Muscle of back (tissue), 11 donors: Measurements from ENCODE around the gene FBXO7. TPM values are rescaled to one million over a fixed set of nuclear protein-coding genes. Genes with fewer than 3 reads are reported as not detected.

Experiments used
- DNase-seq, 3 donors: peaks; one replicate each; pipeline versions ENCODE4 v3.0.0 to v3.0.0-alpha.2; 2013
- polyA plus RNA-seq, 10 donors: library from polyadenylated mRNA; unstranded; fragments of 120-200 nt; gene quantifications; one replicate each; pipeline ENCODE4 v1.2.1, GENCODE V29; 2013; ENCODE audit not compliant: insufficient read length in 10 of 10

FBXO7 gene
- polyA plus RNA-seq, 10 donors, result 55.5 to 87.1 (median 63.4) TPM

DNA sequence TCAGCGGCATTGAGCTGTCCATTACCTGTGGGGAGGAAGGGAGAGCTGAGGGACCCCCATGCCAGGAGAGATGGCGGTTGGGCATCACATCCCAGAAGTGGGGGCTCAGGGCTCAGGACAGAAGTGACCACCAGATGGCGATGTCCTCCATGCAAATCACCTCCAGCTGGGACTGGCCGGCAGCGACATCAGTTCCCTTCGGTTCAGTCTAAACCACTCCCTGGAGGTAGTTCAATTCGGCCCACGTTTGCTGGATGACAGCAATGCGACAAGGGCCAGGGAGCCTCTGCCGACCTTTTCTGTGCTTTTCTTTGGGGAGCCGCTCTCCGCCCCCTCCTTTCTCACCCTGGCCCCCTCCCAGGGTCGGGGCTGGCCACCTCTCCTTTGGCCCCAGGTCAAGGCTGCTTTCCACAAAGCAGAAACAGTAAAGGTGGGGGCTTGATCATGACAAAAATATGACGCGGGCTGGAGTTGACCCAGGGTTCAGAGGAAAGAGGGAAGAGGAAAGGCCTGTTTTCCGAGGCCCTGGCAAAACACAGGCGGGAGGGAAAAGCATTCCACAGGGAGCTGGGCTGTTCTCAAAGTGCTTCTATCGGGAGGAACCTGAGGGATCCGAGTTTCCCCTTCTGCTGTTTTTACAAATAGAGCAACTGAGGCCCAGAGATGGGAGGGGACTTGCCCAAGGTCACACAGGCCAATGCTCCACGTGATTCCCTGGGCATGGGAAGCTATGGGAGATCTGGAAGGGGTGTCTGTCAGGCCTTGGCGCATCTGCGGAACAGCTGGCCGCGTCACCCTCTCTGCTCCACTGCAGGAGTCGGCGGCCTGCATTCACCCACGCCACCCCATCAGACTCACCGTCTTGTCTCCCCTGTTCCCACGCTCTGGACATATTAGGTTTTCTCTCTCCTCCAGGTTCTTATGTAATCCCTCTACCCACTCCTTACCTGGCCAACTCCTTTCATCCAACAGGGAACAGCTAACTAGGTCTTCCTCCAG, 54.7 kb downstream of the FBXO7 start:
- DNase-seq, result peak; percentile 80 to 92 (median 89)

DNA sequence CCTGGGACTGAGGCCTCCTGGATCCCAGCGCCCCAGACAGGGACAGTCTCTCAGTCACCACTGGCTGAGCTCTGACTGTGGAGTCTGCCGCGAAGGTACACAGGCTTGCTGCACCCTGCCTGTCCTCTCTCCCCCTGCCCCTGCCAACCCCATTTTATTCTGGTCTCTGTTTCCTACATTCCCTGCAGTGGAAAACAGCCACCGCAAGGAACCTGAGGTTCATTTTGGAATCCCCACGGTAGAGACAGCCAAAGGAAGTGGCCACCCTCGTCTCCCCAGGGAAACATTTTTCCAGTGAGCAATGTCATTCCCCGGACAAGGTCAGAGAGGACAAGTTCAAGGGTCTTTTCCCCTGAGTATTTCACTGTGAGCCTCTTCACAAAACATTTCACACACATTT, 56.6 kb downstream of the FBXO7 start:
- DNase-seq, result no peak

DNA sequence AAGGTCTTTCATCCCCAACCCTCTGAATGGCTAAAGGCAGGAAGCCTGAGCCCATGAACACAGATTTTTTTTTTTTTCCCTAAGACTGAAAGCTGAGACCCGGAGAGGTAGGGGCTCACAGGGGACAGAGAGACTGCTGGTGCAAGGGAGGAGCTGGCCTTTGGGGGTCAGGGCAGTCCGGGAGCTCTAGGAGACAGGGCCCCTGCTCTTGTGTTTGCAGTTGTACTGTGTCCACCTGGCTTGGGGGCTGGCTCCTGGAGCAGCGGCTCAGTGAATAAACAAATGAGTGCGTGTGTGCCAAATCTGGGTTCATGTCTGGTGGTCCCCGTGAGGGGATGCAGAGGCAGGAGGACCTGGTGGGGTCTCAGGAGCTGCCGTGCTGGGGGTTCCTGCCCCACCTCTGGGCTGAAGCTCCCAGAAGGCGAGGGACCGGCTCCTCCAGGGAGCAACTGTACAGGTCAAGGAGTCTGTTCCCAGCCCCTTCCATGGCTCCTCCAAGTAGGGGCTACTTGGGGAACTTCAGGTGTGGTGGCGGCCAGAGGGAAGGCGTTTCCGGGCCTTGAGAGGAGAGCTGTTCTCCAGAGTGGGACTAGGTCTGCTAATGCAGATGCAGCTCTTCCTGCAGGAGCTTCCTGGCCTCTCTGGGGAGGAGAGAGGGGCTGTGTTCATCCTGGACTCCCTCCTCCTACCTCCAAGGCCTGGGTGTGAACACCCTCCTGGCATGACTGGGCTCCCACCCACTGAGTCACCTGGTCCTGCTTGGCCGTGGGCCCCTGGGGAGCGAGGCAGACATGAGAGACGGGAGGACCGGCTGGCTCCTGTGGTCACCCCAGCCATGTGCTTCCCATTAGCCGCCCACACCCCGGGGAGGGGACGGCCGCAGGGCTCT, 57.6 kb downstream of the FBXO7 start:
- DNase-seq, result peak; percentile 45 to 95 (median 85)

DNA sequence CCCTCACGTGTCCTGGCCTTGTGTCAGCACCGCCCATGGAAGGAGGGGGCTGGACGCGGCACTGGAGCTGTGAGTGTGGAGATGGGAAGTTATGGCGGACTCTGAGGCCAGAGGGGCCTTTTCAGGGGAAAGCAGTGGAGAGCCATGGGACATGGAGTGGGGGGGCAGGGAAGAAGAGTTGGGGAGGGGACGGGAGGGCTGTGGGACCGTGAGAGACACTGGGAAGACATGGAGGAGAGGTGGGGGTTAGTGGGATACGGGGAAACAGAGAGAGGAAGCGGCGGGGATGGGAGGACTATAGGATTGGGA, 58.2 kb downstream of the FBXO7 start:
- DNase-seq, result peak in 1 of 3 donors; percentile 87

DNA sequence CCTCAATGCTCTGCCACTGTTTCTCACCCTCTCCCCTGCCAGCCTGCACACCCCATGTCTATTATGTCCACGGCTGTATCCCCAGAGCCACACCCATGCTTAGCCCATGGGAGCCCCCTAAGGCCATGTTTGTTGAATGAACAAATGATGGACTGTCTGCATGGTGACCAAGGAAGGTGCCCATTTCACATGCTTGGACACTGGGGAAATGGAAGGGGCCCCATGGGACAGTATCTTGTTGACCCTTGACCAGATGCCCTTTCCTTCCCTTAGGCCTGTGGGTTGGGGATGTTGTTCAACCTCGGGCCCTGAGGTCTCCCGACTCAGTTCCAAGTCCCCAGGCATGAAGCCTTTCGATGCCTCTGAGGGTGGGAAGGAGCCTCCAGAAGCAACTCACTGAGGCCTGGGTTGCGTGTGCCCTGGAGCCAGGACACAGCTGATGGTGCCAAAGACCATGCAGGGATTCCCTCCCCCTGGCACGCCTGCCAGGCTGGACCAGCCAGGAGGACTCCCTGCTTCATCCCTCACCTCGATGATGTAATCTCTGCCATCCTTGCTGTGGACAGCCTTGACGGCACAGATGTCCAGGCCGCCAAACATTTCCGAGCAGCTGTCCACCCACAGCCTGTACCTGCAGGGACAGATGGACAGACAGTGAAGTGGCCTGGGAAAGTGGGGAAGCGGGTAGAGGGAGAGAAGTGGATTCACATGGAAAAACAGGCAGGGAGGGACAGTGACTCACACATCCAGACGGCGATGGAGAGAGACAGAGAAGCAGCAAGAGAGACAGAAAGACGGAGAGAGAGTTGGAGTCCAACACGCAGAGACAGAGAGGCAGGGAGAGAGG, 58.9 kb downstream of the FBXO7 start:
- DNase-seq, result peak in 1 of 3 donors; percentile 62

DNA sequence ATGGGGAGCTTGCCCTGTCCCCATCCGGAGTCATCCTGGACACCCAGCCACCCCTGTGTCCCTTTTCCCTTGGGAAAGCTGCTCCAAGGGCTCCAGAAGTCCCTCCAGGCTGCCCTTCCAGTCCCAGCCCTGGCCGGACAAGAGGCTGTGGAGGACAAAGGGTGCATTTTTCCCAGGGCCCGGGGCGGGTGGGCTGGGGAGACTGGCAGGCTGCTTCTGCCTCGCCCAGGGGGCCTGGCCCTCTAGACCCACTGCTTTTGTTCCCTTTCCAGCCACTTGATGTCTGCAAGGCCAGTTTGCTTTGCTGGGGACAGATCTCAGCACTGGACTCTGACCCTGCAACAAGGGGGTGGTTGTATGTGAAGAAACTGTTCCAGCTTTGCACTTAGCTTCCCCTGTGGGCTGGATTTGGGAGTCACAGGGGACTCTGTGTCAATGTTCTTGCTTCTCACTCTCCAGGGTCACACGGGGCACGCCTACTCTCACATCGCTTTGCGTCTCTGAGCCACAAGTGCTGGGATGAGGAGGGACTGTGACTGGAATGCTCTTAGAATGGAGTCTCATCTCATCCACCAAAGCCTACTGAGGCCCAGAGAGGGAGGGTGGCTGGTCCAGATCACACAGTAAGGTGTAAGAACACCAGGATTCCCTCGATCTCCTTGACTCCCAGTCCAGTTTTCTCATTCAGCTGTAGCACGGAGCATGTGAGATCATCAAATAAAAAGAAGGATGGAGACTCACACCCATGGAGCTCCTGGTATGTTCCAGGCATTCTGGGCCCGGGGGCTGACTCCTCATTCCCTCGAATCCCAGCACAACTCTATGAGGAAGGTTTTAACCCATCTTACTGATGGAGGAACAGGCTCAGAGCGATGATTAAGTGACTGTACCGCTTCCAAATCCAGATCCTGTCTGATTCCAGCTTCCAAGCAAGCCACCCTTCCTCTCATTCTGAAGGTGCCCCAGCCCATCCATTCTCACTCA, 59.9 kb downstream of the FBXO7 start:
- DNase-seq, result peak in 1 of 3 donors; percentile 54

DNA sequence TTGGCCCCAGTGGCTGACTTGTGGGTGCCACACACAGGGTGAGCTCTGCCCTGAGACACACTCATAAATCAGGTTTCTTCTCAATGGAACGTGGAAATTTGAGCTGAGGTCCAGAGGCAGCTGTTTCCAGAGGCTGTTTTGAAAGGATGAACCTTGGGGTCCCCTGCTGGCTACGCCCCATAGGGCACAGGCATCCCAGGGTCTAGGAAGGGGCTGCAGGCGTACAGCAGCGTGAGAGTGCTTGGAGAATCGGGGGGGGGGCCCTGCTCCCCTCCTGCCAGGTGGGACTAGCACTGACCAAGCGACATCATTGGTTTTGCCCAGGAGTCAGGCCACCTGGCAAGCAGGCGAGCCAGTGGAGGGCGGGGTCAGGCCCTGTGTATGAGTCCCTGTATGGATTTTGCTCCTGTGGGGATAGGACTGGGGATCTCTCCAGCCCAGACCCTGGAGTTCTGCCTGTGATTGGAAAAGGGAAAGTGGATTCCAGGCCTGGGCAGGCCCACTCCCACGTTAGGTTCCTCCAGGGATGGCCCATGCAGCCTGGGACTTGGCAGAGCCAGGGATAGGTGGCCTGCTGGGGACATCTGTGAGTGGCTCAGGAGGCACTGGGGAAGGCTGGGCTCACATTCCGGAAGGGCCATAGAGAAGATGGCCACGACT, 61.0 kb downstream of the FBXO7 start:
- peak in 1 of 3 donors; percentile 45 for DNase-seq

DNA sequence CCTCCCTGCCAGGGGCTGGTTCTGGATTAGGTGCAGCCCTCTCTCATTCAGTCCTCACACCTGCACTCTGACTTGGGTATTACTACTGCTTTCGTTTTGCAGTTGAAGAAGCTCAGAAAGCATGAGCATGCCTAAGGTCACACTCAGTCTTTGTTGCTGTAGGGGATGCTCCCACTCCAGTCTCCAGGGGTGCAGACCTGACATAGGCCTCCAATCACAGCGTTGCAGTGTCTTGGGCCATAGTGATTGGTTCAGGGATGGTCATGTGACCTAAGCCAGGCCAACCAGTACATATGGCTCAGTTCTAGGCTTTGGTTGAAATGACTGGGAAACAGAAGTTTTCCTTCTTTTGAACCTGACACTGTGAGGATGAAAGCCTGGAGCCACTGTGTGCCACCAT, 61.7 kb downstream of the FBXO7 start:
- DNase-seq, result no peak

DNA sequence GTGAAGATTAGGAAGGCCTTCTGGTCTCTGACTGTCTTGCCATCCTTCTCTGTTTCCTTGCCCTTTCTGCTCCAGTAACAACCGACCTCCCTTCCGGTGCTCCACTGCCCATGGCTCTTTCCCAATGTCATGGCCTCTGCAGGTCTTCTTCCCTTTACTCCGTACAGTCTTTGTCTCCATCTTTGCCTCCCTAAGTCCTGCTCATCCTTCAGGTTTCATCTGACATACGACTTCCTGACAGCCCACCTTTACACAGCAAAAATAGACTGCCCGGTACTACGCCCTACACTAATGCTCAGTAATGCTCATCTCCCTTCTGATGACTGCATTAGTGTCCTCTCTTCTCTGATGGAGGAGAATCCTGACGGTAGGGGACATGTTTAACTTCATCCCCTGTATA, 63.9 kb downstream of the FBXO7 start:
- DNase-seq, result no peak

DNA sequence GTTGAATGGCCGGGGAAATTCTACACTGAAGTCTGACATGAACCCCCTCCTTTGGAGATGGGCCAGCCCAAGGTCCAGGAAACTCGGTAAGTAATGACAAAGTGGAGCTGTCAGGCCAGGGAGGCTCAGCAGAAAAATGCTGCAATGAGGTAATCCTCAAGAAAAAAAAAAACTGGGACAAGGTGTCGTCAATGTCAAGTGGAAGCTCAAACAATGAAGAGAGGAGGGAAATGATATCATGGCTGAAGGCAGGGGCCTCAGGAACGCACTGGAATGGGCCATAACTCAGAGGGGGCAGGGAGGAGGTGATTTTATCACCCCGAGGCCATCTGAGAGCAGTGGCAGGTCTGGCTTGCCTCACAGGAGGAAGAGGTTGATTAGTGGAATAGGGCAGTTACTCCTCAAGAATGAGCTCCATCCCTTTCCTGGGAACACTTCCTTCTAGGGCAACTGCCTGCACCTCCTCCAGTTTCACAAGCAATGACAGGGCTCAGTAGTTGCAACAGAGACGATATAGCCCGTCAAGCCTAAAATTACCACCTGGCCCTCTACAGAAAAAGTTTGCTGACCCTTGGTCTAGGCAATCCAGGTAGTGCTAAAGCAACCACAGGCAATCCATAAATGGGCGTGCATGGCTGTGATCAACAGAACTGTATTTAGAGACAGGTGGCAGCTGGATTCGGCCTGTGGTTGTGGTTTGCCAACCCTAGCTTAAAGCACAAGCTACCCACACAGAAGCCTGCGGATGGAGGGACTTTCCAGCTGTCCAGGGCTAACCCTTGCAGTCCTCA, 65.2 kb downstream of the FBXO7 start:
- peak in 1 of 3 donors; percentile 48 for DNase-seq

DNA sequence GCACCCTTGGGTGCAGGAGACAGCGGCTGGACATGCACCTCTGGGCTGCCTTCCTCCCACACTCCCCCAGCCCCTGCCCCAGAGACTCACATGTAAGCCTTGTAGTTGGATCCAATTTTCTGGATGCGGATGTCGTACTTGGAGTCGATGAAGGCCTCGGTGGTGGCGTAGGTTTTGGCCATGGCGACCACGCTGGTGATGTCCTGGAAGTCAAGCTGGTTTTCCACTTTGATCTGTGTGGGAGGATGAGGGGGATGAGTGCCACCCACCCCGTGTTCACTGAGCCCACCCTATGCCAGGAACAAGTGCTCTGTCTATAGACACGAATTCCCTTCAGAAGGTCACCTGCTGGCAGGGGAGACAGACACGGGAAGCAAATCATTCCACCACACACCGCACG, 66.9 kb downstream of the FBXO7 start:
- no peak for DNase-seq

DNA sequence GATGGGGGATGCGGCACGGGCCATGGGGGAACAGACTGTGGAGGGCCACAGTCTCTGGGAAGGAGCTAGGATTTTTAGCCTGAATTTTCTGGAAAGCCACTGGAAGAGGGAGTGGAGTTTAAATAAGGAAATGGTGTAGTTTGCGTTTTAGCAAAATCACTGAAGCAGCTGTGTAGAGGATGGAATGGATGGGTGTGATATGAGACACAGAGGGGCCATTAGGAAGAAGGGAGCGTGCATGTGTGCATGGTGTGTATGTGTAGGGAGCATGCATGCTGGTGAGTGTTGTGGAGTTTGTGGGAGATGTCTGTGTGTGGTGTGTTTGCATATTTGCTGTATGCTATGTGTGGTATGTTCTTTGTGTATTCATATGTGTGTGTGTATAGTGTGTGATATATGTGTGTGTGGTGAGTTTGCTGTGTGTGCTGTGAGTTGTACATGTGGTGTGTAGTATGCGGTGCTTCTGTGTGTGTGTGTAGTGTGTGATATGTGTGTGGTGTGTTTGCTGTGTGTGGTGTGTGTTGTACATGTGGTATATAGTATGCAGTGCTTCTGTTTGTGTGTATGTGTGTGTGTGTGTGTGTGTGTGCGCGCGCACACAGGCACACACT, 67.6 kb downstream of the FBXO7 start:
- DNase-seq, result peak in 1 of 3 donors; percentile 74

DNA sequence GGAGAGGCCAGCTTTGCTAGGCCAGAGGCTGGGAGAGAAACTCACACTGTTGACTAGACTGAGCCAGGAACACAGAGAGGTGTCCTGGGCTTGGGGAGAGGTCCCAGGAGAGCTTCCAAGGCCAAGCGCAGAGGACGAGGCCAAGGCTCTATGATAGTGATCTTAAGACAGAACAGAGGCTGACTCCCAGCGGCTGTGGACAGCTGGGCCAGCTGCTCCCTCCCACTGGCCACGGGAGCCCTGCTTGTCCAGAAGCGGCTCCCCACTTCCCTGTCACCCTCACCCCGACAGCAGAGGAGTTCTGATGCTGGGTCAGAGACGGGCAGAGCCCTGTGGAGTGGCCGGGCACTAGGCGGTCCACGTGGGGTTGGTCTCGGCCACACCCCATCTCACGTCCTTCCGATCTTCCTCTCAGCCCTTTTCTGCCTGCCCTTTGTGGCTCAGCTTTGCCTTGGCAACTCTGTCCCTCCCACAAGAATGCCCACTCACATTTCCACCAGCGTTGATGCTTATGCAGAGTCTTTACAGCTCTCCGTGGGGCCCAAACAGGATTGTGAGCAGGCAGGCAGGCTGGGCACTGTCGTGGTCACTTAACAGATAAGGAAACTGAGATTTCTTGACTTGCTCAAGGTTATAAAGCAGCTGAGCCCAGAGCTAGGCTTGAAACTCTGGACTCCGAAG, 68.2 kb downstream of the FBXO7 start:
- DNase-seq, result peak in 2 of 3 donors; percentile 55 to 86

DNA sequence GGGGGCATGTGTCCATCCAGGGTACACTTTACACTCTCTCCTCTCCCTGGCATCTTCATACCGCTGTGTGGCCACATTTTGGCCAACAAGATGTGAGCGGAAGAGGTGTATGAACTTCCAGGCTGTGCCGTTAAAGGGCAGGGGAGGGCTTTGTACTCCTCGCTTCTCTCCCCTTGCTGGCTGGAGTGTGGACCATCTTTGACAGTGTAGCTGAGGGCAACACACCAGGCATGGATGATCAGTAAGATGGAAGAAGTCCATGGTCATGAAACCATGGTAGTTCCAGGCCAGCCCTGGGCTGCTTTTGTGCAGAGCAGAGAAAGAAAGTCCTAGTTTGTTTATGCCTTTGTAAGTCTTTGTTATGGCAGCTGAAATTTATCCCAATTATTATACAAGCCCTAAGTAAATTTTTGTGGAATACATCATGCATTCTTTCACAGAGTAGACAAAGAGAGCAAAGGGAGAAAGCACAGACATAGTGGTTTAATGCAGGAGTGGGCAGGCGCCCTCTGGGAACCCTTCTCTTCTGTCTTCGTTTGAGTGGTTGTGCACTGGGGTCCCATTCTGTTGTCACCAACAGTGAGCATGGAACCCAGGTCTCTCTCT, 70.4 kb downstream of the FBXO7 start:
- no peak for DNase-seq

DNA sequence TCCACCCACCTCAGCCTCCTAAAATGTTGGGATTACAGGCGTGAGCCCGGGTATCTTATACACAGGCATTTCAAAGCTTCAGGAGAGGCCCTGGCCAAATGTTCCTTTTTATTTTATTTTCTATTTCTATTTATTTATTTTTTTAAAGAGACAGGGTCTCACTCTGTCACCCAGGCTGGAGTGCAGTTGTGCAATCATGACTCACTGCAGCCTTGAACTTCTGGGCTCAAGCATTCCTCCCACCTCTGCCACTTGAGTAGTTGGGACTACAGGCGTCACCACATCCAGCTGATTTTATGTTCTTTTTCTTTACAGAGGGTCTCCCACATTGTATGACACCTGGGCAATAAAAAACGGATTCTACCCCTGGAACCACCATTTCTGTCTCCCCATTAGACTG, 71.2 kb downstream of the FBXO7 start:
- no peak for DNase-seq

DNA sequence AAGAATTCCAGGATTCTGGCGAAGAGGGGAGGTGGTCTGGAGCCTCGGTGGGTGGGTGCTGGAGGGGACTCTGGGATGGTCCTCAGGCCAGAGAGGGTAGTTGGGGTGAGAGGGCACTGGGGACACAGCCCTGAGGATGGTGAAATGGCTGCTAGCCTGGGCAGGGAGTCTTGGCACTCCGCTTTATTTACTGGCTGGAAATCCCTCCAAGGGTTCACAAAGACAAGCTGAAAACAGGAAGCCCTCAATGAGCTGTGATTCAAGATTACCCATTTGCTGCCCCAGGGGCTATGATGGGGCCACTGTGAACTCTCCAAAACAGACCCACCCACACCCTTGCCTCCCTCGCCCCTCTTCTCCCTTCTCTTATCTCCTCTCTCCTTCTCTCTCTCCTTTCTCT, 71.9 kb downstream of the FBXO7 start:
- no peak for DNase-seq

DNA sequence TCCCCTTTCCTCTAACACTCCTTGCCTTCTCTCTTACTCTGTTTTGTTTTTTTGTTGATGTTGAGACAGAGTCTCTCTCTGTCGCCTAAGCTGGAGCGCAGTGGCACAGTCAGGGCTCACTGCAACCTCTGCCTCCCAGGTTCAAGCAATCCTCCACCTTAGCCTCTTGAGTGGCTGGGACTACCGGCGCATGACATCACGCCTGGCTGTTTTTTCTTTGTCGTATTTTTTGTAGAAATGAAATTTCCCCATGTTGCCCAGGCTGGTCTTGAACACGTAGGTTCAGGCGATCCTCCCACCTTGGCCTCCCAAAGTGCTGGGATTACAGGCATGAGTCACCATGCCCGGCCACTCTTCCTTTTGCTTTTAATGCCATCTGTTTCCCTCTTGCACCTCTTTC, 72.3 kb downstream of the FBXO7 start:
- DNase-seq, result no peak

DNA sequence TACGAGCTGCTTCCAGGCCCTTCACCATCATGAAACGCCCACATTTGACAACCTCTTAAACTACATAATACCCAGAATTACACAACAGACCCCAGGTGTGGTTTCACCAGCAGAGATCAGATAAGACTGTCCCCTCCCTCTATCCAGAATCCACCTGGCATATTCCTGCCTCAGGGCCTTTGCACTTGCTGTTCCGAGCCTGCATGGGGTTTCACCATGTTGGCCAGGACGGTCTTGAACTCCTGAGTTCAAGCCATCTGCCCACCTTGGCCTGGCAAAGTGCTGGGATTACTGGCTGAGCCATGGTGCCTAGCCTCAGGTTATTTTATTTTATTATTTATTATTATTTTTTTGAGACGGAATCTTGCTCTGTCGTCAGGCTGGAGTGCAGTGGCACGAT, 73.4 kb downstream of the FBXO7 start:
- no peak for DNase-seq
